ENCODE measurements around the gene DMRTA2.
"Not testable (repeated sequence)": the region's sequence is repeated elsewhere in the genome, so short reads cannot be mapped to it uniquely, and the experiment has no call there.

Gene DMRTA2

DNA sequence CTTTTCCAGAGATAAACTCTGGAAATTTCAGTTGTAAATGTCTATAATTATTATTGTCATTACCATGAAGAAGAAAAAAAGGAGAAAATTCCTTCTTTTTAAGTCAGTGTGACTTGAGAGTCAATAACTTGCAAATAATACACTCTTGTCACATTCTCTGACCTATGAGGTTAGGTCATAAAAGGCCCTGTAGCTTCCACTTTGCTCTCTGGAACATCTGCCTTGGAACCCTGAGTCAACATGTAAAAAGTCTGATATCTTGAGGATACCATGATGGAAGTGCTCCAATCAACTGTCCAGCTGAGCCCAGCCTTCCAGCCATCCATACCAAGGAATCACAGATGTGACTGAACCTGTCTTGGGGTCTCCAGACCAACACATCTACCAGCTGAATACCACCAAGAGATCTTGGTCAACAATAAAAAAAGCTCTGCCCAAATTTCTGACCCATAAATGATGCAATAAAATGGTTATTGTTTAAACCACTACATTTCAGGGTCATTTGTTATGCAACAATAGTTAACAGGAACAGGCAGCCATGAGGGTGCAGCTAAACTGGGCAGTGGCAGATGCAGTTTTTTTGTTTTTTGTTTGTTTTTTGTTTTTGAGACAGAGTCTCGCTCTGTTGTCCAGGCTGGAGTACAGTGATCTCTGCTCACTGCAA lies 10.3 kb downstream of the DMRTA2 start:
- TF ChIP-seq POLR2AphosphoS5 (IDR thresholded peaks at IDR 0.05; ENCODE audit: low read depth, low read length) = no peak
- TF ChIP-seq POLR2A (IDR thresholded peaks at IDR 0.05; ENCODE audit: low read depth, low read length) = no peak
- TF ChIP-seq SPI1 (IDR thresholded peaks at IDR 0.05; ENCODE audit: low read depth, low read length) = no peak
- no peak for TF ChIP-seq POU2F2 (IDR thresholded peaks at IDR 0.05; ENCODE audit: low read depth, low read length)
- no peak for TF ChIP-seq PAX5 (IDR thresholded peaks at IDR 0.05; ENCODE audit: insufficient read depth, low read length, severe bottlenecking)
- TF ChIP-seq TAF1 (IDR thresholded peaks at IDR 0.05; ENCODE audit: low read depth, low read length) = no peak
- DNase-seq (ENCODE audit: insufficient read length, low spot score) = no peak
- FAIRE-seq = no peak

DNA sequence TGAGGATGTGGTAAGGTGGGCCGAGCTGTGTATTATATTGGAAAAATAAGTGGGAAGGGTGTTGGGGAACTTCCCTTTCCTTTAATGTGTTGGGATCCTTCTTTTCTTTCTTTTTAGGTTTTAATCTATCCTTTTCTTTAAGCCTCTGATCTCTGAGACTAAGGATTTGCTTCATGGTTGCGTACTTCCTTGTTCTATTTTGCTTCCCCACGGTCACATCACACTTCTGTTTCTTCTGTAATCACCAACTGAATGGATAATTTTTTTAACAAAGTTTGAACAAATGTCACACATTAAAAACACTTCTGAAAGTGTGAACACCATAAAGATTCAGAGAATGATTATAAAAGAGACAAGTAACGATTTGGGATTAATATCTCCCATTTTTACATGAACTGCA lies 17.4 kb downstream of the DMRTA2 start:
- FAIRE-seq = no peak
- no peak for TF ChIP-seq TAF1 (IDR thresholded peaks at IDR 0.05; ENCODE audit: low read depth, low read length)
- DNase-seq (ENCODE audit: insufficient read length, low spot score) = no peak

DNA sequence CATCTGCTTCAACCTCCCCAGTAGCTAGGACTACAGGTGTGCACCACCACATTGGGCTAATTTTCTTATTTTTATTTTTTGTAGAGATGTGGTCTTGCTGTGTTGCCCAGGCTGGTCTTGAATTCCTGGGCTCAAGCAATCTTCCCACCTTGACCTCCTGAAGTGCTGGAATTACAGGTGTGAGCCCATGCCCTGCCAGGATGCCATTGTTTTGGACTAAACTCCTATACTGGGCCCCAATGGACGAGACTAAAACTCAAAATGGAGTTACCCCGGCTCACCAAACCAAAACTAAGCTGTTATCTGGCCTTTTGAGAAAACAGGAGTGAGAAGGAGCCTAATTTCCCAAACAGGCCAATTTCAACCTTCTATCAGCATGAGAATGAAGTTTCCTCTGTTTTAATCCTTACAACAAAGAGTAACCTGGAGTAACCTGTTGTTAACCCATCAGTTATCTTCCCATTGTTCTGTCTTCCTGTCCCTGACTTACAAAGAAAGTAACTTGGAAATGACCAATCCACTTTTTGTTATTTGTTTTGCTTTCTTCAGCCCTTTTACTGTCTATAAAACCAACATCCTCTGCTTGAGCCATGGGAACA lies 29.6 kb downstream of the DMRTA2 start:
- TF ChIP-seq PAX5 (IDR thresholded peaks at IDR 0.05; ENCODE audit: insufficient read depth, low read length, severe bottlenecking) (no peak), TAF1 (IDR thresholded peaks at IDR 0.05; ENCODE audit: low read depth, low read length) (no peak), POLR2A (IDR thresholded peaks at IDR 0.05; ENCODE audit: low read depth, low read length) (no peak), SPI1 (IDR thresholded peaks at IDR 0.05; ENCODE audit: low read depth, low read length) (no peak), POLR2AphosphoS5 (IDR thresholded peaks at IDR 0.05; ENCODE audit: low read depth, low read length) (no peak), POU2F2 (IDR thresholded peaks at IDR 0.05; ENCODE audit: low read depth, low read length) (no peak)
- FAIRE-seq = no peak
- no peak for DNase-seq (ENCODE audit: insufficient read length, low spot score)

DNA sequence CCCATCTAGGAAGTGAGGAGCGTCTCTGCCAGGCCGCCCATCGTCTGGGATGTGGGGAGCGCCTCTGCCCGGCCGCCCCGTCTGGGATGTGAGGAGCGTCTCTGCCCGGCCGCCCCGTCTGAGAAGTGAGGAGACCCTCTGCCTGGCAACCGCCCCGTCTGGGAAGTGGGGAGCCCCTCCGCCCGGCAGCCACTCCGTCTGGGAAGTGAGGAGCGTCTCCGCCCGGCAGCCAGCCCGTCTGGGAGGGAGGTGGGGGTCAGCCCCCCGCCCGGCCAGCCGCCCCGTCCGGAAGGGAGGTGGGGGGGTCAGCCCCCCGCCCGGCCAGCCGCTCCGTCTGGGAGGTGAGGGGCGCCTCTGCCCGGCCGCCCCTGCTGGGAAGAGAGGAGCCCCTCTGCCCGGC lies 41.7 kb downstream of the DMRTA2 start:
- not testable (repeated sequence) for FAIRE-seq; DNase-seq (ENCODE audit: insufficient read length, low spot score)

DNA sequence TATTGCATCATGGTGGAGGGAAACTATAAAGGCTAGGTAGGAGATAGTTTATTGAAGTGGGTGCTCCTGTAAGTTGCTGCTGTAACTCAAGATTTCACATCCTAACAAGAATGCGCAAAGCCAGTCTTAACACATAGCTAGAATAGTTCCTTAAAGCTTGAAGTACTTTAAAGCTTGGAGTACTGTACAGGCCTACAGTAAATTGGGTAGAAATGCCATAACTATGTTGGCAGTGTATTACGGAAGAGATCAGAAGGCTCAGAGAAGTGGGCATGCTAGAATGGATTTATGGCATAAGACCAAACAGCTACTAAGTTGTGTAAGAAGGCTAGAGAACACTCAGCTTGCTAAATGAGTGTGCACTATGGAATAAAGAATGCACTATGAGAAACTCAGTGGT lies 44.5 kb downstream of the DMRTA2 start:
- TF ChIP-seq POU2F2 (IDR thresholded peaks at IDR 0.05; ENCODE audit: low read depth, low read length) (no peak), PAX5 (IDR thresholded peaks at IDR 0.05; ENCODE audit: insufficient read depth, low read length, severe bottlenecking) (no peak), SPI1 (IDR thresholded peaks at IDR 0.05; ENCODE audit: low read depth, low read length) (no peak), POLR2AphosphoS5 (IDR thresholded peaks at IDR 0.05; ENCODE audit: low read depth, low read length) (no peak), TAF1 (IDR thresholded peaks at IDR 0.05; ENCODE audit: low read depth, low read length) (no peak), POLR2A (IDR thresholded peaks at IDR 0.05; ENCODE audit: low read depth, low read length) (no peak)
- FAIRE-seq = no peak
- no peak for DNase-seq (ENCODE audit: insufficient read length, low spot score)

DNA sequence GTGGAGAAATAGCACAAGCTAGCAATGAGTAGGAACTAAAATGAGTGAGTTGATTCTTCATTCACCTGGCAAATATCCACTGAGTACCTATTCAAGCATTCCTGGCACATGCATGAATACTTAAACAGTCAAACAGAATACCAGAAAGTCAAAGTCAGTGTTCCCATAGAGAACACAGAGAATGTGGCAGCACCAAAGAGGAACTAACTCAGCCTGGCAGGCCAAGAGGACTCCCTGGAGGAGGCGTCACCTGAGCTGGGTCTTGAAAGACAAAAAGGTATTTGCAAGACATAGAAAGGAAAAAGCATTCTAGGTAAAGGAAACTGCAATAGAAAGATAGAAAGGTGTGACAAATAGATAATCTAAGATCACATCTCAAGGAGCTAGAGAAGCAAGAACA lies 49.7 kb downstream of the DMRTA2 start:
- TF ChIP-seq POLR2AphosphoS5 (IDR thresholded peaks at IDR 0.05; ENCODE audit: low read depth, low read length) (no peak), PAX5 (IDR thresholded peaks at IDR 0.05; ENCODE audit: insufficient read depth, low read length, severe bottlenecking) (no peak), SPI1 (IDR thresholded peaks at IDR 0.05; ENCODE audit: low read depth, low read length) (no peak), POU2F2 (IDR thresholded peaks at IDR 0.05; ENCODE audit: low read depth, low read length) (no peak), POLR2A (IDR thresholded peaks at IDR 0.05; ENCODE audit: low read depth, low read length) (no peak), TAF1 (IDR thresholded peaks at IDR 0.05; ENCODE audit: low read depth, low read length) (no peak)
- FAIRE-seq = no peak
- no peak for DNase-seq (ENCODE audit: insufficient read length, low spot score)

DNA sequence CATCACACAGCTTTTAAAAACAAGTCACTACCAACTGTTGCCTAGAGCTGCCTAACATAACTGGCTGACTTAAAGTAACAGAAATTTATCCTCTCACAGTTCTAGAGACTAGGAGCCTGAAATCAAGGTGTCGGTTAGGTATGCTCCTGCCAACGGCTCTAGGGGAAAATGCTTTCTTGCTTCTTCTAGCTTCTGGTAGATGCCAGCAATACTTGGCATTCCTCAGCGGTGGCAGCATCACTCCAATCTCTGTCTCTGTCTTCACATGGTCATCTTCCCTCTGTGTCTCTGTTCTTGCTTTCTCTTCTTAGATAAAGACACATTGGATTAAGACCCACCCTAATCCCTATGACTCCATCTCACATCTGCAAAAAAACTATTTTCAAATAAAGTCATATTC lies 51.5 kb downstream of the DMRTA2 start:
- FAIRE-seq (no peak), DNase-seq (ENCODE audit: insufficient read length, low spot score) (no peak)
- no peak for TF ChIP-seq SPI1 (IDR thresholded peaks at IDR 0.05; ENCODE audit: low read depth, low read length)
- no peak for TF ChIP-seq POLR2AphosphoS5 (IDR thresholded peaks at IDR 0.05; ENCODE audit: low read depth, low read length)
- TF ChIP-seq TAF1 (IDR thresholded peaks at IDR 0.05; ENCODE audit: low read depth, low read length) = no peak
- no peak for TF ChIP-seq POLR2A (IDR thresholded peaks at IDR 0.05; ENCODE audit: low read depth, low read length)
- no peak for TF ChIP-seq POU2F2 (IDR thresholded peaks at IDR 0.05; ENCODE audit: low read depth, low read length)
- no peak for TF ChIP-seq PAX5 (IDR thresholded peaks at IDR 0.05; ENCODE audit: insufficient read depth, low read length, severe bottlenecking)

DNA sequence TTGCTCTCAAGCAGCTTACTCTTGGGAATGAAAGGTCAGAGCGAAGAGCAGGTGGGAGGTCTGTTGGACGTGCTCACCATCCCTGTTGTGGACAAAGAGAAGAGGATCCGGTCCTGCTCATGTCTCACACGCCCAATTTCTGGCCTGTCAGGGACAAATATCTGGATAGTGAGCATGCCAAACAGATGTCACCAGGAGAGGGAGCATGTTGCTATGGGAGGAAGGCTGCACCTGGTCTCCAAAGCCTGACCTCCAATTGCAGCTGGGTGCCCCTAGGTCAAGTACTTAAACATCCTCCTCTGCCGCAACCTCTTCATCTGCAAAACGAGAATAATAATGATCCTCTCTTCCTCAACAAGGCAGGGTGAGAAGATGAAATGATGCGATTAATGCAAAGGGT lies 53.4 kb downstream of the DMRTA2 start:
- TF ChIP-seq POLR2A (IDR thresholded peaks at IDR 0.05; ENCODE audit: low read depth, low read length) = no peak
- TF ChIP-seq POU2F2 (IDR thresholded peaks at IDR 0.05; ENCODE audit: low read depth, low read length) = no peak
- TF ChIP-seq POLR2AphosphoS5 (IDR thresholded peaks at IDR 0.05; ENCODE audit: low read depth, low read length) = no peak
- TF ChIP-seq TAF1 (IDR thresholded peaks at IDR 0.05; ENCODE audit: low read depth, low read length) = no peak
- no peak for TF ChIP-seq SPI1 (IDR thresholded peaks at IDR 0.05; ENCODE audit: low read depth, low read length)
- no peak for TF ChIP-seq PAX5 (IDR thresholded peaks at IDR 0.05; ENCODE audit: insufficient read depth, low read length, severe bottlenecking)
- DNase-seq (ENCODE audit: insufficient read length, low spot score) = no peak
- FAIRE-seq = no peak

DNA sequence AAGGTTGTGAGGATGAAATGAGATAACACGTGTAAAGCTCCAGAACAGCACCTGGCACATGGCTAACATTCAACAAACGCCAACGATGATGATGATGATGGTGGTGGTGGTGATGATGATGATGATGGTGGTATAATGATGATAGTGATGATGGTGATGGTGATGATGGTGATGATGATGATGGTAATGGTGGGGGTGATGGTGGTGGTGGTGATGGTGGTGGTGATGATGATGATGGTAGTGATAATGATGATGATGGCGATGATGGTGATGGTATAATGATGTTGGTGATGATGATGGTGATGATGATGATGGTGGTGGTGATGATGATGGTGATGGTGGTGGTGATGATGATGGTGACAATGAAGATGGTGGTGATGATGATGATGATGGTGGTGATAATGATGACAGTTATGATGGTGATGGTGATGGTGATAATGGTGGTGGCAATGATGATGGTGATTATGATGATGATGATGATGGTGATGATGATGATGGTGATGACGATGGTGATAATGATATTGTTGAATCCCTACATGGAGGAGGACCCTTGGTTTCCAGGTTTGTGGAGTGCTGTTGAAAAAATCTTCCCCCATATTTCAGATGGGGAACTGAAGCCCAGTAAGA lies 54.1 kb downstream of the DMRTA2 start:
- TF ChIP-seq PAX5 (IDR thresholded peaks at IDR 0.05; ENCODE audit: insufficient read depth, low read length, severe bottlenecking) (no peak), SPI1 (IDR thresholded peaks at IDR 0.05; ENCODE audit: low read depth, low read length) (no peak), TAF1 (IDR thresholded peaks at IDR 0.05; ENCODE audit: low read depth, low read length) (no peak), POU2F2 (IDR thresholded peaks at IDR 0.05; ENCODE audit: low read depth, low read length) (no peak), POLR2AphosphoS5 (IDR thresholded peaks at IDR 0.05; ENCODE audit: low read depth, low read length) (no peak), POLR2A (IDR thresholded peaks at IDR 0.05; ENCODE audit: low read depth, low read length) (no peak)
- DNase-seq (ENCODE audit: insufficient read length, low spot score) (no peak), FAIRE-seq (peak; percentile 71)
